DOHH2 (cell line): ENCODE measurements around the gene FXN.

ENCODE experiments used
- EZH2phosphoT487 ChIP-seq: fragments of 200-600 bp; sonication (generic); IDR thresholded peaks from 2 replicates; pipeline ENCODE4 v1.6.1; 2017; ENCODE audit warnings: borderline replicate concordance, mild to moderate bottlenecking, antibody characterized with exemption, low read length, moderate library complexity, mixed read lengths
- TF ChIP-seq, protein P1 (sequence below): fragments of 200-600 bp; sonication (generic); IDR thresholded peaks from one replicate; pipeline ENCODE4 v1.5.1; 2014; ENCODE audit warnings: antibody characterized with exemption, mild to moderate bottlenecking, low read depth, low read length; ENCODE audit not compliant: poor library complexity, severe bottlenecking

DNA sequence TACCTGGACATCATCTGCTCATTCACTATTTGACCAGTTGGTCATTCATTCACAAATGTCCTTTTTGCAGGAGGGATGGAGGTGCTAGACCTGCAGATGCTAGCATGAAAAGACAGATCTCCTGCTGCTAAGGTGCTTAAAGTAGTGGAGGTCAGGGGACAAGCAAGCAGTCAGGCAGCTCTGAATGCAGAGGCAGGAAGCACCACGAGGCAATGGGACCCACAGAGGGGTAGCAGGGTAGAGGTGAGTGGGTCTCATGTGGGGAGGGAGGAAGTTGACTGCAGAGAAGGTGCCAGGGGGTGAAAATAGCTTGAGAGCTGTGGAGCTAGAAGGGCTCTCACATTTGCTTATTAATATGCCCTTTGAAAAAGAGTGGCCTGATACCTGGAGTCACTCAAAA, 25.2 kb downstream of the FXN start:
- TF ChIP-seq EZH2phosphoT487: no peak
- TF ChIP-seq, protein P1, sequence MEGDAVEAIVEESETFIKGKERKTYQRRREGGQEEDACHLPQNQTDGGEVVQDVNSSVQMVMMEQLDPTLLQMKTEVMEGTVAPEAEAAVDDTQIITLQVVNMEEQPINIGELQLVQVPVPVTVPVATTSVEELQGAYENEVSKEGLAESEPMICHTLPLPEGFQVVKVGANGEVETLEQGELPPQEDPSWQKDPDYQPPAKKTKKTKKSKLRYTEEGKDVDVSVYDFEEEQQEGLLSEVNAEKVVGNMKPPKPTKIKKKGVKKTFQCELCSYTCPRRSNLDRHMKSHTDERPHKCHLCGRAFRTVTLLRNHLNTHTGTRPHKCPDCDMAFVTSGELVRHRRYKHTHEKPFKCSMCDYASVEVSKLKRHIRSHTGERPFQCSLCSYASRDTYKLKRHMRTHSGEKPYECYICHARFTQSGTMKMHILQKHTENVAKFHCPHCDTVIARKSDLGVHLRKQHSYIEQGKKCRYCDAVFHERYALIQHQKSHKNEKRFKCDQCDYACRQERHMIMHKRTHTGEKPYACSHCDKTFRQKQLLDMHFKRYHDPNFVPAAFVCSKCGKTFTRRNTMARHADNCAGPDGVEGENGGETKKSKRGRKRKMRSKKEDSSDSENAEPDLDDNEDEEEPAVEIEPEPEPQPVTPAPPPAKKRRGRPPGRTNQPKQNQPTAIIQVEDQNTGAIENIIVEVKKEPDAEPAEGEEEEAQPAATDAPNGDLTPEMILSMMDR: no peak
